GM13976 (cell line): ENCODE measurements around the gene MYO10.
A peak's percentile ranks its signal among the peaks of the same experiment; 100 is the strongest.

Experiments
- DNase-seq: peaks from one replicate; pipeline ENCODE4 v3.0.0; 2012; ENCODE audit warnings: low spot score
- CTCF ChIP-seq: IDR thresholded peaks from 2 replicates; pipeline ENCODE4 v1.5.1; 2012; ENCODE audit warnings: borderline replicate concordance, mild to moderate bottlenecking; ENCODE audit not compliant: insufficient read depth; ENCODE audit errors: extremely low read depth, missing control alignments, control extremely low read depth
- in situ Hi-C: fragments of 300-500 bp; cut with MboI; formaldehyde crosslinking; loops from one replicate; pipeline ENCODE4 v1.12.0; 2022; ENCODE audit warnings: low sequenced_read_pairs, mixed read lengths, inconsistent platforms; ENCODE audit not compliant: unreplicated experiment

Gene MYO10

GRCh38 chr5:16690243-16690852, 245.7 kb downstream of the MYO10 start:
- in situ Hi-C loops = no loop called here
- peak; percentile 53 for DNase-seq
- TF ChIP-seq CTCF = peak; percentile 32

GRCh38 chr5:16687898-16688297, 248.2 kb downstream of the MYO10 start:
- no peak for TF ChIP-seq CTCF
- in situ Hi-C loops = no loop called here
- DNase-seq = no peak

DNA sequence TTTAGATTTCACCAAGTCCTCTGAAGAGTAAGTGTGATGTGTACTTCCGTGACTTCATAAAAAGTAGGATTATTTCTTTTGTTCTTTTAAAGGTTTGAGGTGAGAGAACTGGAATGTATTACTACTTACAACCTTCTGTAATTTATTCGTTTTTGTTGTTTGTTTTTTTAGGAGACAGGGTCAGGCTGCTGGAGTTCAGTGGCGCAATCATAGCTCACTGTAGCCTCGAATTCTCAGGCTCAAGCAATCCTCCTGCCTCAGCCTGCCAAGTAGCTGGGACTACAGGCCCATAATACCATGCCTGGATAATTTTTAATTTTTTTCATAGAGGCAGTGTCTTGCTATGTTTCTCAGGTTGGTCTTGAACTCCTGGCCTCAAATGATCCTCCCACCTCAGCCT, 251.0 kb downstream of the MYO10 start:
- in situ Hi-C loops = no loop called here
- no peak for TF ChIP-seq CTCF
- no peak for DNase-seq

DNA sequence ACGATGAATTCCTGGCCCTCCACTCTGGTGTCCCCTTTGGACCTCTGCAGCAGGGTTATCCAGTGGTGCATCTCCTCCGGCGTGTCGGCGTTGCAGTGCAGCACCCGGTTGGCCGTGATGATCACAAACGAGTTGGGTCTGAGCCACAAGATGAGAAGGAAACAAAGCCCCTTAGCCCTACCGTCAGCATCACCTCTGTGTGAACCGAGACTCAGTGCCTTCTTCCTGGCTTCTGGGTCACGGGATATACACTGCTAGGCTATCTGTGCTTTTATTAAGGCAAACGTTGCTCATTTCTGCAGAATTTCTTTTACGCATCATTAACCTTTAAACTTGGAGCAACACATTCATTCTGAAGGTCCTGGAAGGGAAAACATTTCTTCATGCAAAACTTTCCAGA, 254.2 kb downstream of the MYO10 start:
- no peak for DNase-seq
- in situ Hi-C loops = no loop called here
- TF ChIP-seq CTCF = no peak

DNA sequence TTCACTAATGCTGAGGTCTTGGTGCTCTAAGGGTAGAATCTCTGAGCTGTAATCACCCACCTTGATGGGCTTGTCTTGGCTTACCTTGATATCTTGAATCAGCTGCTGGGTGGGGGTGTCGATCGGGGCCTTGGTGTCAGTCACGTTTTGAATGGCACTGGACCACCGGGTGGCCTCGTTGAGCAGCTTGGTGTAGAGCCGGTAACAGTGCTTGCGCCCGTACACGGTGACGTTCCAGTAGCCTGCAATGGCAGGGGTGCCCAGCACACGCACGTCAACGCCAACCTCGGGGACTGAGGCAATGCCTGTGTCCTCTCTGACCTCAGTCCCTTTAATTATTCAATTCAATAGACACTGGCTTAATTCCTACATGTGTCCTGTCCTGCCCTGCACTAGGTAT, 256.2 kb downstream of the MYO10 start:
- DNase-seq = no peak
- no peak for TF ChIP-seq CTCF
- in situ Hi-C loops = no loop called here

- DNase-seq = no peak
- no peak for TF ChIP-seq CTCF
- in situ Hi-C loops = no loop called here
Measured at GRCh38 chr5:16679190-16679589, 256.9 kb downstream of the MYO10 start.
